Measurements from ENCODE around the gene SIL1. TPM values are rescaled to one million over a fixed set of nuclear protein-coding genes. Genes with fewer than 3 reads are reported as not detected.

SIL1 gene
- polyA plus RNA-seq, 1 donor (not counting 4 experiments of a cell fraction or from before 2014, with no cell fraction given) = 45.4 TPM

DNA sequence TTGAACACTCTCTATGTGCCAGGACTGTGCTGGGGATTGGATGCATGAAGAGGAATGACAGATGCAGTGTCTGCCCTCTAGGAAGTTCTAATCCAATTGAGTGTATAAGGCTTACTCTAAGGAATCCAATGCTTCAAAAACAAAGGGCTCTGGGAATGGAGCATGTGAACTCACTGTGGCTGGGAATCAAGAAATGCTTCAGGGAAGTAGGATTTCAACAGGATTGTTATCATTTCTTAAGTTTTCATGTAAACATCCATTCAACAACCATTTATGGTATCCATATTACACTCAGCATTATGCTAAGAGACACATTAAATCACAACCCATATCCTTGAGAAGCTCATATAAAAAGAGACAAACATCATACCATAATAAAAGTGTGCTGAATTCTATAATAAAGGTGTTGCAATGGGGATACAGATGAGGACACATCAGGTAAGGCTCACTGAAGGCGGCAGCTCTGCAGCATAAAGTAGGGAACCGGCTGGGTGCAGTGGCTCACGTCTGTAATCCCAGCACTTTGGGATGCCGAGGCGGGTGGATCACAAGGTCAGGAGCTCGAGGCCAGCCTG is 11.3 kb downstream of the SIL1 start:
- TF ChIP-seq, protein P1, sequence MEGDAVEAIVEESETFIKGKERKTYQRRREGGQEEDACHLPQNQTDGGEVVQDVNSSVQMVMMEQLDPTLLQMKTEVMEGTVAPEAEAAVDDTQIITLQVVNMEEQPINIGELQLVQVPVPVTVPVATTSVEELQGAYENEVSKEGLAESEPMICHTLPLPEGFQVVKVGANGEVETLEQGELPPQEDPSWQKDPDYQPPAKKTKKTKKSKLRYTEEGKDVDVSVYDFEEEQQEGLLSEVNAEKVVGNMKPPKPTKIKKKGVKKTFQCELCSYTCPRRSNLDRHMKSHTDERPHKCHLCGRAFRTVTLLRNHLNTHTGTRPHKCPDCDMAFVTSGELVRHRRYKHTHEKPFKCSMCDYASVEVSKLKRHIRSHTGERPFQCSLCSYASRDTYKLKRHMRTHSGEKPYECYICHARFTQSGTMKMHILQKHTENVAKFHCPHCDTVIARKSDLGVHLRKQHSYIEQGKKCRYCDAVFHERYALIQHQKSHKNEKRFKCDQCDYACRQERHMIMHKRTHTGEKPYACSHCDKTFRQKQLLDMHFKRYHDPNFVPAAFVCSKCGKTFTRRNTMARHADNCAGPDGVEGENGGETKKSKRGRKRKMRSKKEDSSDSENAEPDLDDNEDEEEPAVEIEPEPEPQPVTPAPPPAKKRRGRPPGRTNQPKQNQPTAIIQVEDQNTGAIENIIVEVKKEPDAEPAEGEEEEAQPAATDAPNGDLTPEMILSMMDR (optimal IDR thresholded peaks at IDR 0.05 in 1 of 3, IDR thresholded peaks at IDR 0.05 in 1 of 3, conservative IDR thresholded peaks at IDR 0.05 in 1 of 3; ENCODE audit: extremely low read depth in 1 of 3, insufficient read depth in 2 of 3, low read length in 3 of 3) = no peak
- no peak for TF ChIP-seq EZH2 (IDR thresholded peaks at IDR 0.05; ENCODE audit: low read length)

DNA sequence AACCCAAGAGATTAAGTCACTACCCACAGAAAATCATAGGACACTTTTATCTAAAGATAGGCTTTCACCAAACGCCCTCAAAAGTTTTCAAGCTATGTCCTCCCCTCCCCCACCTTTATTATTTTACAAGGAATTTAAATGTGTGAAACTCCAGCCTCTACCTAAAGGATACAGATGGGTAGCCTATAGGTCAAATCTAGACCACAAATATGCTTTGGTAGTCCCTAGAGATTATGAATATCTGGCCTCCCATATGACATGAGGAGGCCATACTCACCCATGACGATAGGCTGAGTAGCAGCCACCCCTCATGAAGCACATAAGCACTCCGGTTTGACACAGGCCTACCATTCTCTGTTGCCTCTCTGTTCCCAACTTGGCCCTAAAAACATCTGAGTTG is 11.9 kb downstream of the SIL1 start:
- FAIRE-seq (no peak), DNase-seq (ENCODE audit: low read depth, low spot score) (no peak)
- dilution Hi-C loops (cut with MboI; ENCODE audit: extremely low pct_ligation_motif_present, low sequenced_read_pairs) = no loop called here
- Histone ChIP-seq H2AFZ (ENCODE audit: control insufficient read depth, low read length) (no peak overlapping the region), H3K4me1 (ENCODE audit: control insufficient read depth, extremely low read depth, insufficient read depth, low read length) (peaks cover 17% of the 10 kb centered on the region), H3K79me2 (ENCODE audit: control insufficient read depth, insufficient read depth, low read length) (peaks cover 11% of the 10 kb centered on the region), H3K27me3 (ENCODE audit: control insufficient read depth, extremely low read depth, insufficient read depth, low read length) (no peaks in the 10 kb centered on the region), H3K27ac (ENCODE audit: control insufficient read depth, insufficient read depth, low read length) (no peak overlapping the region), H3K9me3 (ENCODE audit: control insufficient read depth, low read depth, low read length) (no peaks in the 10 kb centered on the region), H3K9me1 (ENCODE audit: control insufficient read depth, extremely low read depth, insufficient read depth, low read length) (no peaks in the 10 kb centered on the region), H3K4me2 (ENCODE audit: control insufficient read depth, extremely low read depth, insufficient read depth, low read depth, low read length) (no peak overlapping the region), H3K36me3 (ENCODE audit: control insufficient read depth in 2 of 2, extremely low read depth in 1 of 2, insufficient read depth in 2 of 2, low read length in 2 of 2) (peaks cover 0 to 4% of the 10 kb centered on the region in 2 experiments), H3K9ac (ENCODE audit: control insufficient read depth, extremely low read depth, insufficient read depth, low read length) (no peak overlapping the region), H3K4me3 (ENCODE audit: control insufficient read depth in 2 of 3, extremely low read depth in 1 of 3, insufficient read depth in 2 of 3, low read depth in 1 of 3, low read length in 3 of 3) (no peak overlapping the region), H4K20me1 (ENCODE audit: control insufficient read depth, extremely low read depth, insufficient read depth, low read length) (no peaks in the 10 kb centered on the region)
- TF ChIP-seq, protein P1 (optimal IDR thresholded peaks at IDR 0.05 in 1 of 3, IDR thresholded peaks at IDR 0.05 in 1 of 3, conservative IDR thresholded peaks at IDR 0.05 in 1 of 3; ENCODE audit: extremely low read depth in 1 of 3, insufficient read depth in 2 of 3, low read length in 3 of 3) = no peak

More for the DNA sequence above, 11.3 kb downstream of the SIL1 start:
- no peaks in the 10 kb centered on the region for H3K9me1 ChIP-seq (ENCODE audit: control insufficient read depth, extremely low read depth, insufficient read depth, low read length)
- peaks cover 7% of the 10 kb centered on the region for H3K79me2 ChIP-seq (ENCODE audit: control insufficient read depth, insufficient read depth, low read length)
- no peak for DNase-seq (ENCODE audit: low read depth, low spot score)
- H2AFZ ChIP-seq (ENCODE audit: control insufficient read depth, low read length) = no peak overlapping the region
- H3K4me3 ChIP-seq (ENCODE audit: control insufficient read depth in 2 of 3, extremely low read depth in 1 of 3, insufficient read depth in 2 of 3, low read depth in 1 of 3, low read length in 3 of 3) = no peak overlapping the region
- no peak overlapping the region for H3K4me2 ChIP-seq (ENCODE audit: control insufficient read depth, extremely low read depth, insufficient read depth, low read depth, low read length)
- dilution Hi-C loops (cut with MboI; ENCODE audit: extremely low pct_ligation_motif_present, low sequenced_read_pairs) = no loop called here
- peaks cover 11% of the 10 kb centered on the region for H3K4me1 ChIP-seq (ENCODE audit: control insufficient read depth, extremely low read depth, insufficient read depth, low read length)
- peaks cover 0 to 4% of the 10 kb centered on the region in 2 experiments for H3K36me3 ChIP-seq (ENCODE audit: control insufficient read depth in 2 of 2, extremely low read depth in 1 of 2, insufficient read depth in 2 of 2, low read length in 2 of 2)
- no peaks in the 10 kb centered on the region for H3K27me3 ChIP-seq (ENCODE audit: control insufficient read depth, extremely low read depth, insufficient read depth, low read length)
- H3K27ac ChIP-seq (ENCODE audit: control insufficient read depth, insufficient read depth, low read length) = no peak overlapping the region
- H3K9me3 ChIP-seq (ENCODE audit: control insufficient read depth, low read depth, low read length) = no peaks in the 10 kb centered on the region
- no peaks in the 10 kb centered on the region for H4K20me1 ChIP-seq (ENCODE audit: control insufficient read depth, extremely low read depth, insufficient read depth, low read length)
- no peak for FAIRE-seq
- no peak overlapping the region for H3K9ac ChIP-seq (ENCODE audit: control insufficient read depth, extremely low read depth, insufficient read depth, low read length)
